Lower lobe of right lung (tissue), 2 donors: ENCODE measurements around the gene KRTAP10-10. TPM values are rescaled to one million over a fixed set of nuclear protein-coding genes. Genes with fewer than 3 reads are reported as not detected.
A peak's percentile ranks its signal among the peaks of the same experiment; 100 is the strongest.
"Not testable (repeated sequence)": the region's sequence is repeated elsewhere in the genome, so short reads cannot be mapped to it uniquely, and the experiment has no call there.

Experiments
- ATAC-seq, 2 donors: fragments of 200-7000 bp; cut with Tn5 transposase; one replicate each; pipeline ENCODE4 v1.9.1; 2020 to 2022; ENCODE audit warnings: mild to moderate bottlenecking in 2 of 2, moderate library complexity in 2 of 2
- DNase-seq: peaks from one replicate; pipeline ENCODE4 v3.0.0-alpha.2; 2020
- H3K27ac ChIP-seq: fragments of 200-600 bp; one replicate; pipeline ENCODE4 v1.8.0; 2022
- H3K27me3 ChIP-seq: fragments of 200-600 bp; one replicate; pipeline ENCODE4 v1.8.0; 2022; ENCODE audit warnings: low read depth
- H3K36me3 ChIP-seq: fragments of 200-600 bp; one replicate; pipeline ENCODE4 v1.8.0; 2022; ENCODE audit warnings: mild to moderate bottlenecking
- H3K4me1 ChIP-seq: fragments of 200-600 bp; one replicate; pipeline ENCODE4 v1.8.0; 2022
- H3K4me3 ChIP-seq: fragments of 200-600 bp; one replicate; pipeline ENCODE4 v1.8.0; 2022; ENCODE audit warnings: mild to moderate bottlenecking
- H3K9me3 ChIP-seq: fragments of 200-600 bp; one replicate; pipeline ENCODE4 v1.8.0; 2022
- CTCF ChIP-seq: fragments of 200-600 bp; IDR thresholded peaks from one replicate; pipeline ENCODE4 v1.8.0; 2022; ENCODE audit warnings: antibody characterized with exemption, mild to moderate bottlenecking
- intact Hi-C: fragments of 100-400 bp; cut with DNase I; formaldehyde crosslinking; loops from one replicate; pipeline ENCODE4 v1.11.0; 2022
- long read RNA-seq: library from polyadenylated mRNA; unstranded; transcript quantifications from one replicate; pipeline ENCODE4 v2.0.0, GENCODE V29; 2021
- total RNA-seq: library from RNA; stranded (reverse); fragmentation: NEBNext Ultra II Directional; extraction: Animal tissue kit (Norgen Biotek cat#: 25700); gene quantifications from one replicate; pipeline ENCODE4 v1.2.1, GENCODE V29; 2021
- donor health status: DM: no; HTN: yes; CAD: no; lungs with severe emphysema.

The KRTAP10-10 gene
- not detected for total RNA-seq
- long read RNA-seq = 0 reads

- no peak within 1 kb of the TSS for H3K27ac ChIP-seq
- intact Hi-C loops = no loop called here
- peaks cover 3% of the 10 kb centered on the region for H3K9me3 ChIP-seq
- H3K27me3 ChIP-seq = peaks cover 15% of the 10 kb centered on the region
- DNase-seq (no peak), ATAC-seq (peak in 1 of 2 donors; percentile 22)
- no peaks in the 10 kb centered on the region for H3K4me1 ChIP-seq
- H3K36me3 ChIP-seq = no peaks in the 10 kb centered on the region
- H3K4me3 ChIP-seq = no peak within 1 kb of the TSS
- TF ChIP-seq CTCF = no peak
These were observed at the start of gene KRTAP10-10 for GRCh38 chr21:44637018-44637850. Gene KRTAP10-10 (plus strand): TSS chr21:44637356. CDS start chr21:44637418, 62 bp downstream.

- Histone ChIP-seq H3K27ac (no peak overlapping the region), H3K36me3 (no peaks in the 10 kb centered on the region), H3K4me1 (no peaks in the 10 kb centered on the region), H3K27me3 (peaks cover 30% of the 10 kb centered on the region), H3K4me3 (no peak overlapping the region), H3K9me3 (no peaks in the 10 kb centered on the region)
- no peak for TF ChIP-seq CTCF
- ATAC-seq = no peak
- DNase-seq = no peak
- intact Hi-C loops = no loop called here
These were observed 48.1 kb upstream of the KRTAP10-10 start for GRCh38 chr21:44589094-44589493.

- no peaks in the 10 kb centered on the region for H3K4me1 ChIP-seq
- no peaks in the 10 kb centered on the region for H3K36me3 ChIP-seq
- H3K9me3 ChIP-seq = no peaks in the 10 kb centered on the region
- no peak for TF ChIP-seq CTCF
- DNase-seq (no peak), ATAC-seq (peak in 1 of 2 donors; percentile 20)
- H3K27me3 ChIP-seq = peaks cover 25% of the 10 kb centered on the region
- intact Hi-C loops = no loop called here
- H3K27ac ChIP-seq = no peak overlapping the region
- H3K4me3 ChIP-seq = no peak overlapping the region
These were observed 47.4 kb upstream of the KRTAP10-10 start for GRCh38 chr21:44589586-44590305.

- H3K36me3 ChIP-seq = no peaks in the 10 kb centered on the region
- no peaks in the 10 kb centered on the region for H3K4me1 ChIP-seq
- intact Hi-C loops = no loop called here
- H3K9me3 ChIP-seq = no peaks in the 10 kb centered on the region
- no peak overlapping the region for H3K4me3 ChIP-seq
- H3K27ac ChIP-seq = no peak overlapping the region
- ATAC-seq (peak in 1 of 2 donors; percentile 51), DNase-seq (no peak)
- TF ChIP-seq CTCF = no peak
- H3K27me3 ChIP-seq = peaks cover 25% of the 10 kb centered on the region
These were observed 46.8 kb upstream of the KRTAP10-10 start for GRCh38 chr21:44590311-44590721.

- DNase-seq, intact Hi-C loops, H3K36me3 ChIP-seq, ATAC-seq, H3K4me1 ChIP-seq, H3K9me3 ChIP-seq, H3K4me3 ChIP-seq, H3K27ac ChIP-seq: not testable (repeated sequence)
- peaks cover 23% of the 10 kb centered on the region for H3K27me3 ChIP-seq
These were observed 46.0 kb upstream of the KRTAP10-10 start for GRCh38 chr21:44590897-44591800.

- peaks cover 17% of the 10 kb centered on the region for H3K27me3 ChIP-seq
- H3K27ac ChIP-seq, ATAC-seq, intact Hi-C loops, H3K4me3 ChIP-seq, H3K4me1 ChIP-seq, H3K9me3 ChIP-seq, H3K36me3 ChIP-seq, DNase-seq: not testable (repeated sequence)
These were observed 45.4 kb upstream of the KRTAP10-10 start for GRCh38 chr21:44591801-44592130.
